GM18868 (cell line): ENCODE data around the gene R3HDML.

Source experiments
- ATAC-seq: cut with Tn5 transposase; IDR thresholded peaks from one replicate; pipeline ENCODE4 v1.9.1; 2021; ENCODE audit warnings: mild to moderate bottlenecking, moderate library complexity; ENCODE audit not compliant: unreplicated experiment

R3HDML gene

DNA sequence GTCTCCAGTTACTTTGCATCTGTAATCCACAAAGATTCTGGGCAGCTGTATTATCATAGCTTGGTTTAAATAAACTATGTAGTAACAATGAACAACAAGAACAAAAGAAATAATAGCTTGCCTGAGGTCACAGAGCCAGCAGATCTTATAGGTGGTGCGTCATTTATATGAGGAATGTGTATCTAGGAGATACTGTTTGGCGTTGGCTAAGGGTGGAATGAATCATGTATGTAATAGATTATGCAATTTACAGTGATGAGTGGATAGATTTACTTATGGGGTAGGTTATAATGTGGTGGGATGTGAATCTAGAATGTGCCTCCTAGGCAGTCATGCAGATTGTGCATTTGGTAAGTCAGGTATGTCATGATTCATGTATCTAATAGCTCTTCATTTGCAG is 61.5 kb downstream of the R3HDML start:
- ATAC-seq, result no peak

GRCh38 chr20:44399446-44399845 is 62.6 kb downstream of the R3HDML start:
- no peak for ATAC-seq

DNA sequence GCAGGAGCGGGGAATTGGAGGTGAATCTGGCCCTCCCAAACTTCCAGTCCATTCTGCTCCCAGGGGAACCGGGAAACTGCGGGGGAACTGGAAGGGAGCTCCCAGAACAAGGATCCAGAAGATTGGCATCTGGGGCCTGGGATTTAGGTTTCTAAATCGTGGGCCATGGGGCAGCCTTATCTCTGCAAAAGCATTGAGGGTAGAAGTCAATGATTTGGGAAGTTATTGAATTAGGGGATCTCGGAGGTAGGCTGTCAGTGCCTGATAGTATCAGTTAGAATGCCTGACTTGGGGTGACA is 63.8 kb downstream of the R3HDML start:
- ATAC-seq, result no peak
